ENCODE results near the gene ARMC12. TPM values are rescaled to one million over a fixed set of nuclear protein-coding genes. Genes with fewer than 3 reads are reported as not detected.
A peak's percentile ranks its signal among the peaks of the same experiment; 100 is the strongest.

ARMC12 gene
- total and polyA plus RNA-seq, 2 experiments from 2014 or later: 0.90 to 0.94 TPM

DNA sequence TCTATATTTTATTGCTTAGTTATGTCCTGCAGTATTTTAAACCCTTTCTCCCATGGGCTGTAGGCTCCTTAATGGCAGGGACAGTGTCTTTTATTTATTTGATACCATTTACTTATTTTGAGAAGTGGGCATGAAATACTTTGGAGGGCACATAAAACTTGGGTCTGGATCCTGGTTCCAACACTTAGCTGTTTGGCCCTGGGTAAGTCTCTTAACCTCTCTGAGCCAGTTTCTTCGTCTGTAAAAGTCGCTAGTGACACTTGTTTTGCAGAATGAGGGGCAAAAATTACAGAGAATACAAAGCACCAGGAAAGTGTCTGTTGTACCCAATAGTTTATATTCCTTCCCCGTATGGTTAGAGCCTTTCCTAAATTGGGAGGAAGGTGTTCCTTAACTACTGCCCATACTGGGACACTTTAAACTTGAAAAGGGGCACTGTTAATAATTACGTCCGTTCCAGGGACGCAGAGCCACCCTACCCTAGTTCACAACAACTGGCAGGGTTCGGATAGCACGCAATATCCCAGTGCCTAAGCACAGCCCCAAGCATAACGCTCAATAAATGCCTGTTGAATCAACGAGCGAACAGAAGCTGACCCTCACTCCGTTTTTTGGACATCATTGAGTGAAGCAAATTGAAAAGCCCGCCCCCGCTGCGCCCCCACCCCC is 6.0 kb upstream of the ARMC12 start:
- peaks cover 49% of the 10 kb centered on the region for H3K4me1 Mint-ChIP-seq
- no peaks in the 10 kb centered on the region for H3K79me2 ChIP-seq (replicated peaks; ENCODE audit: insufficient read depth)
- no peak; the same call in 2 of the 3 replicates for ATAC-seq
- H3K4me2 ChIP-seq: peak overlapping the region; percentile 75
- H3K36me3 ChIP-seq (ENCODE audit: insufficient read depth): no peaks in the 10 kb centered on the region; the same call in 1 of the 2 replicates
- no peaks in the 10 kb centered on the region for H3K9me3 Mint-ChIP-seq
- H3K27me3 Mint-ChIP-seq (ENCODE audit: insufficient read depth, low read depth, poor library complexity): peaks cover 30% of the 10 kb centered on the region
- peak overlapping the region; percentile 81 for H3K4me3 Mint-ChIP-seq
- H3K4me3 ChIP-seq: peak overlapping the region; percentile 92
- H3K9me2 ChIP-seq (ENCODE audit: insufficient read depth): no peaks in the 10 kb centered on the region
- peaks cover 30% of the 10 kb centered on the region for H3F3A ChIP-seq (replicated peaks; ENCODE audit: low read depth)
- no peaks in the 10 kb centered on the region; the same call in 2 of the 3 replicates for H3K36me3 Mint-ChIP-seq (ENCODE audit: low read depth)
- no peak overlapping the region for H2AFZ ChIP-seq
- H3K27ac ChIP-seq (ENCODE audit: low read depth): peak overlapping the region; percentile 78; the same call in 1 of the 2 replicates
- peaks cover 13% of the 10 kb centered on the region for H3K27me3 ChIP-seq (ENCODE audit: insufficient read depth)
- no peak for DNase-seq (ENCODE audit: low spot score)
- H3K27ac Mint-ChIP-seq: no peak overlapping the region
- TF ChIP-seq, protein P1, sequence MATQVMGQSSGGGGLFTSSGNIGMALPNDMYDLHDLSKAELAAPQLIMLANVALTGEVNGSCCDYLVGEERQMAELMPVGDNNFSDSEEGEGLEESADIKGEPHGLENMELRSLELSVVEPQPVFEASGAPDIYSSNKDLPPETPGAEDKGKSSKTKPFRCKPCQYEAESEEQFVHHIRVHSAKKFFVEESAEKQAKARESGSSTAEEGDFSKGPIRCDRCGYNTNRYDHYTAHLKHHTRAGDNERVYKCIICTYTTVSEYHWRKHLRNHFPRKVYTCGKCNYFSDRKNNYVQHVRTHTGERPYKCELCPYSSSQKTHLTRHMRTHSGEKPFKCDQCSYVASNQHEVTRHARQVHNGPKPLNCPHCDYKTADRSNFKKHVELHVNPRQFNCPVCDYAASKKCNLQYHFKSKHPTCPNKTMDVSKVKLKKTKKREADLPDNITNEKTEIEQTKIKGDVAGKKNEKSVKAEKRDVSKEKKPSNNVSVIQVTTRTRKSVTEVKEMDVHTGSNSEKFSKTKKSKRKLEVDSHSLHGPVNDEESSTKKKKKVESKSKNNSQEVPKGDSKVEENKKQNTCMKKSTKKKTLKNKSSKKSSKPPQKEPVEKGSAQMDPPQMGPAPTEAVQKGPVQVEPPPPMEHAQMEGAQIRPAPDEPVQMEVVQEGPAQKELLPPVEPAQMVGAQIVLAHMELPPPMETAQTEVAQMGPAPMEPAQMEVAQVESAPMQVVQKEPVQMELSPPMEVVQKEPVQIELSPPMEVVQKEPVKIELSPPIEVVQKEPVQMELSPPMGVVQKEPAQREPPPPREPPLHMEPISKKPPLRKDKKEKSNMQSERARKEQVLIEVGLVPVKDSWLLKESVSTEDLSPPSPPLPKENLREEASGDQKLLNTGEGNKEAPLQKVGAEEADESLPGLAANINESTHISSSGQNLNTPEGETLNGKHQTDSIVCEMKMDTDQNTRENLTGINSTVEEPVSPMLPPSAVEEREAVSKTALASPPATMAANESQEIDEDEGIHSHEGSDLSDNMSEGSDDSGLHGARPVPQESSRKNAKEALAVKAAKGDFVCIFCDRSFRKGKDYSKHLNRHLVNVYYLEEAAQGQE (IDR thresholded peaks at IDR 0.05; ENCODE audit: unreplicated experiment): no peak
- TF ChIP-seq ZNF331 (CRISPR knock-in tag; IDR thresholded peaks at IDR 0.05; ENCODE audit: low read depth): no peak
- no peak for TF ChIP-seq STAT1 (IDR thresholded peaks at IDR 0.05; ENCODE audit: unreplicated experiment)
- H3K4me1 ChIP-seq (ENCODE audit: insufficient read depth): peaks cover 43% of the 10 kb centered on the region
- H4K20me1 ChIP-seq (replicated peaks; ENCODE audit: insufficient read depth): no peaks in the 10 kb centered on the region

DNA sequence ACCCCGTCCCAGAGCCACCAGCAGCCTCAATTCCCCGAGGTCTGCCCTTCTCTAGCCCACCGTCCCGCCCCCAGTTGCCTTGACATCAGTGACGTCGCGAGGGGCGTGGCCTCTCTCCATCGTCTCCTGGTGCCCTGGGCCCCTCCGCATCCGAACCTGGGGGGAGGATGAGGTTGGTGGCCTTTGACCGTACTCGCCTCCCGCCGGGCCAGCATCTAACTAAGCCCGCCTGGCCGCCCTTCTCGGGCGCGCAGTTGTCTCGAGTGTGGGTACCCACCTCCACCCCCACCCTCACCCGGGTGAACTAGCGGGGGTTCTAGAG is 5.5 kb upstream of the ARMC12 start:
- ATAC-seq: peak; percentile 48
- H3K4me1 Mint-ChIP-seq: peaks cover 47% of the 10 kb centered on the region

More for the DNA sequence above, 5.5 kb upstream of the ARMC12 start:
- peak; percentile 98 for DNase-seq (ENCODE audit: low spot score)
- Mint-ChIP-seq H3K9me3 (no peaks in the 10 kb centered on the region), H3K4me3 (peak overlapping the region; percentile 81), H3K27ac (peak overlapping the region; percentile 83; the same call in 1 of the 2 replicates), H3K27me3 (ENCODE audit: insufficient read depth, low read depth, poor library complexity) (peaks cover 26% of the 10 kb centered on the region), H3K36me3 (ENCODE audit: low read depth) (no peaks in the 10 kb centered on the region; the same call in 2 of the 3 replicates)
- Histone ChIP-seq H3K4me2 (peak overlapping the region; percentile 89), H2AFZ (peak overlapping the region; percentile 72; the same call in 1 of the 2 replicates), H3K4me3 (peak overlapping the region; percentile 92), H3F3A (replicated peaks; ENCODE audit: low read depth) (peaks cover 30% of the 10 kb centered on the region), H3K79me2 (replicated peaks; ENCODE audit: insufficient read depth) (no peaks in the 10 kb centered on the region), H4K20me1 (replicated peaks; ENCODE audit: insufficient read depth) (no peaks in the 10 kb centered on the region), H3K9me2 (ENCODE audit: insufficient read depth) (no peaks in the 10 kb centered on the region), H3K36me3 (ENCODE audit: insufficient read depth) (no peaks in the 10 kb centered on the region; the same call in 1 of the 2 replicates), H3K27me3 (ENCODE audit: insufficient read depth) (peaks cover 10% of the 10 kb centered on the region), H3K27ac (ENCODE audit: low read depth) (peak overlapping the region; percentile 99), H3K4me1 (ENCODE audit: insufficient read depth) (peaks cover 43% of the 10 kb centered on the region)
- TF ChIP-seq, protein P2, sequence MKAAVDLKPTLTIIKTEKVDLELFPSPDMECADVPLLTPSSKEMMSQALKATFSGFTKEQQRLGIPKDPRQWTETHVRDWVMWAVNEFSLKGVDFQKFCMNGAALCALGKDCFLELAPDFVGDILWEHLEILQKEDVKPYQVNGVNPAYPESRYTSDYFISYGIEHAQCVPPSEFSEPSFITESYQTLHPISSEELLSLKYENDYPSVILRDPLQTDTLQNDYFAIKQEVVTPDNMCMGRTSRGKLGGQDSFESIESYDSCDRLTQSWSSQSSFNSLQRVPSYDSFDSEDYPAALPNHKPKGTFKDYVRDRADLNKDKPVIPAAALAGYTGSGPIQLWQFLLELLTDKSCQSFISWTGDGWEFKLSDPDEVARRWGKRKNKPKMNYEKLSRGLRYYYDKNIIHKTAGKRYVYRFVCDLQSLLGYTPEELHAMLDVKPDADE (IDR thresholded peaks at IDR 0.05): no peak
- TF ChIP-seq CREB1 (CRISPR knock-in tag; IDR thresholded peaks at IDR 0.05; ENCODE audit: low read depth) (peak; percentile 89), POLR2AphosphoS5 (IDR thresholded peaks at IDR 0.05; ENCODE audit: low read depth) (peak; percentile 83)
